ENCODE measurements around the gene RTL10.
"Not testable (repeated sequence)": the region's sequence is repeated elsewhere in the genome, so short reads cannot be mapped to it uniquely, and the experiment has no call there.

RTL10 gene

DNA sequence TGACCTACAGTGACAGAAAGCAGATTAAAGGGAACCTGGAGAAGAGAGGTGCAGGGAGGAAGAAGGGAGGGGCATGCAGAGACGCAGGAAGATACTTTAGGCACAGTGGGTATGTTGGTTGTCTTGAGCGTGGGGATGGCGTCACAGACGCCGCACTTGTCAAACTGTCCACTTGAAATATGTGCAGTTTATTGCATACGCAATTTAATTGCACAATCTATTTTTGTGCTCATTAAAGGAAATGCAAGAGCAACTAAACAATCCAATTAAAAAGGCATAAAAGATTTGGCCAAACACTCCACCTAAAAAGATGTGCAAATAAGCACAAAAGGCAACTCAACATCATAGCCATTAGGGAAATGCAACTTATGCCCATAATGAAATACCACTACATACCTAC is 16.8 kb downstream of the RTL10 start:
- no peak for DNase-seq
- Mint-ChIP-seq H3K4me3 (no peak overlapping the region), H3K27me3 (no peaks in the 10 kb centered on the region), H3K27ac (no peak overlapping the region), H3K4me1 (ENCODE audit: low read depth) (peaks cover 18% of the 10 kb centered on the region), H3K9me3 (no peaks in the 10 kb centered on the region), H3K36me3 (ENCODE audit: low read depth) (peaks cover 9% of the 10 kb centered on the region)

DNA sequence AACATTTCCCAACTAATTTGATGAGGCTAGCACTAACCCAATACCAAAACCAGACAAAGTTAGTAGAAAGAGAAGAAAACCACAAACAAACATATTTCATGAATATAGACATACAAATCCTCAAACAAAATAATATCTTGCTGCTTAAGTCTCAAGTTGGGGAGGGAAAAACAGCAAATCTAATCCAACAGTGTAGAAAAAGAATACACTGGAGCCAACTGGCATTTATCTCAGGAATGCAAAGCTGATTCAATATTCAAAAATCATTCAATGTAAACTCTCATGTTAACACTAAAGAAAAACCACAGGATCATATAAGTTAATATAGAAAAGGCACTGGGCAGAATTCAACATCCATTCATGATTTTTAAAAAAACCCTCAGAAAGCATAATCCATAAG is 18.2 kb downstream of the RTL10 start:
- no peak overlapping the region for H3K27ac Mint-ChIP-seq

DNA sequence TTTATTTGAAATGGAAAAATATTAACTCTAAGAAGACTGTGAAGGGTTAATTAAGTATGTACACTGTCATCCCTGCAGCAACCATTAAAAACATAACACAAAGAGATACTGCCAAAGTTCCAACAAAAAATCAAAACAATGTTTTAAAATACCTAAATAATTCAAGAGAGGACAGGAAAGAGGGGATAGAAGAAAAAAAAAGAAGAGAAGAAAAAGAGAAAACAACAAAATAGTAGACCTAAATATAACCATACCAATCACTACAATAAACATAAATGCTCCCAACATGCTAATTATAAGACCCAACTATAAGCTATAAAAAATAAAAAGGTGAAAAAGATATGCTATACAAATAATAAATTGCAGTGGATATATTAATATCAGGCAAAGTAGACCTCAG is 20.1 kb downstream of the RTL10 start:
- Mint-ChIP-seq H3K27ac (no peak overlapping the region), H3K27me3 (no peaks in the 10 kb centered on the region), H3K9me3 (no peaks in the 10 kb centered on the region), H3K36me3 (ENCODE audit: low read depth) (peaks cover 5% of the 10 kb centered on the region), H3K4me3 (no peak overlapping the region), H3K4me1 (ENCODE audit: low read depth) (peaks cover 23% of the 10 kb centered on the region)
- no peak for DNase-seq

More for the DNA sequence above, 18.2 kb downstream of the RTL10 start:
- no peaks in the 10 kb centered on the region for H3K9me3 Mint-ChIP-seq
- H3K4me3 Mint-ChIP-seq: no peak overlapping the region
- H3K36me3 Mint-ChIP-seq (ENCODE audit: low read depth): peaks cover 9% of the 10 kb centered on the region
- no peak for DNase-seq
- H3K4me1 Mint-ChIP-seq (ENCODE audit: low read depth): peaks cover 23% of the 10 kb centered on the region
- no peaks in the 10 kb centered on the region for H3K27me3 Mint-ChIP-seq

DNA sequence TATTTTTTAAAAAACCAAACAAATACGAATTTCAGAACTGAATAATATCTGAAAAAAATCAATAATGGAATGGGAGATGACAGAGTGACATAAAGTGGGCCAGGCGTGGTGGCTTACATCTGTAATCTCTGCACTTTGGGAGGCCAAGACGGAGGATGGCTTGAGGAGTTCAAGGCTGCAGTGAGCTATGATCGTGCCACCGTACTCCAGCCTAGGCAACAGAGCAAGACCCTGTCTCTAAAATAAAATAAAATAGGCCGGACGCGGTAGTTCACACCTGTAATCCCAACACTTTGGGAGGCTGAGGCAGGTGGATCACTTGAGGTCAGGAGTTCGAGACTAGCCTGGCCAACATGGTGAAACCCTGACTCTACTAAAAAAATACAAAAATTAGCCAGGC is 21.3 kb downstream of the RTL10 start:
- not testable (repeated sequence) for DNase-seq

DNA sequence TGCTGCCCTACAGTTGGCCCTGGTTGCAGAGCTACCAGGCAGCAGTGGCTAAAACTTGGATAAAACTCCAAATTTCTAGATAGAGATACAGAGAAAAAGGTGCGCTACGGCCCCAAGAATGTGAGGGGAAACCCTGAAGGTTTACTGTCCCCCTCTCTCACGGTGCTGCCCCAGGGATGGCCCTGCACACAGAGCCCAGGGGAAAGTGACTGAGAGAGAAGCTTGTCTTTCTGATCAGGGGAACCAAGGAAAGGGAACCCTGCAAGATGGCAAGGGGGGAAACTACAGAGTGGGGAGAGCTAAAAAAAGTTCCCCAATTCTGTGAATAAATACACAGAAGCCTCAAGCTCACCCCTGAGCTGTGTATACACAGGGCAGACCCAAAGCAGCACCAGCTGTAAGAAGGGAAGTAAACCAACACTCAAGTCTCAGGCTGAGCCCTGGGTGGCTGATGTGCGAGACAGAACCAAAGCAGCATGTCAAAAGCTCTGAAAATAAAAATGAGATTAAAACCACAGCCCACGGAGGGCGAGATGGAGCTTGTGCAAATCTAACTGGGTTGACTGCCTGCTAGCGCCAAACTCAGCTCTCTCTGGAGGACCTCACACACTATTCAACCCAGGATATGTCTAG is 22.1 kb downstream of the RTL10 start:
- no peak overlapping the region for H3K4me3 Mint-ChIP-seq
- no peak for DNase-seq
- no peaks in the 10 kb centered on the region for H3K27me3 Mint-ChIP-seq
- H3K27ac Mint-ChIP-seq: no peak overlapping the region
- H3K36me3 Mint-ChIP-seq (ENCODE audit: low read depth): peaks cover 1% of the 10 kb centered on the region
- peaks cover 19% of the 10 kb centered on the region for H3K4me1 Mint-ChIP-seq (ENCODE audit: low read depth)
- no peaks in the 10 kb centered on the region for H3K9me3 Mint-ChIP-seq

More for the DNA sequence above, 21.3 kb downstream of the RTL10 start:
- not testable (repeated sequence) for H3K36me3 Mint-ChIP-seq (ENCODE audit: low read depth); H3K27me3 Mint-ChIP-seq; H3K9me3 Mint-ChIP-seq; H3K4me3 Mint-ChIP-seq; H3K27ac Mint-ChIP-seq
- H3K4me1 Mint-ChIP-seq (ENCODE audit: low read depth): peaks cover 23% of the 10 kb centered on the region

DNA sequence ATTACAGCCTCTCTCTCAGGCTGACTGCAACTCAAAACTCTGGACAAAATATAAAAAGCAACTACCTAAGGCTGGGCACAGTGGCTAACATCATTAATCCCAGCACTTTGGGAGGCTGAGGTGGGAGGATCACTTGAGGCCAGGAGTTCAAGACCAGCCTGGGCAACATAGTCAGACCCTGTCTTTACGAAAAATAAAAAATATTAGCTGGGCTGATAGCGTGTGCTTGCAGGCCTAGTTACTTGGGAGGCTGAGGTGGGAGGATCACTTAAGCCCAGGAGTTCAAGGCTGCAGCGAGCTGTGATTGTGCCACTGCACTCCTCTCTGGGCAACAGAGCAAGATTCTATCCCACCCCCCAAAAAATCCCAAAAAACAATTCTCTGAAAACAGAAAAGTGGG is 22.7 kb downstream of the RTL10 start:
- H3K36me3 Mint-ChIP-seq (ENCODE audit: low read depth); H3K27me3 Mint-ChIP-seq; H3K27ac Mint-ChIP-seq; H3K4me3 Mint-ChIP-seq; DNase-seq; H3K9me3 Mint-ChIP-seq: not testable (repeated sequence)
- peaks cover 19% of the 10 kb centered on the region for H3K4me1 Mint-ChIP-seq (ENCODE audit: low read depth)

DNA sequence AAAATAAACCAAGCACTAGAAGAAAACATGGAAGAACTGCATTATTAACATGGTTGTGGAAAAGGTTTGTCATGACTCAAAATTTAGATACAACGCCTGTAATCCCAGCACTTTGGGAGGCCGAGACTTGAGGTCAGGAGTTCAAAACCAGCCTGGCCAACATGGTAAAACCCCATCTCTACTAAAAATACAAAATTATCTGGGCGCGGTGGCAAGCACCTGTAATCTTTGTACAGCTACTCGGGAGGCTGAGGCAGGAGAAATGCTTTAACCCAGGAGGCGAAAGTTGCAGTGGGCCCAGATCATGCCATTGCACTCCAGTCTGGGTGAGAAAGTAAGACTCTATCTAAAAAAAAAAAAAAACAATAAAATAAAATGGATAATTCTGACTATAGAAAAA is 23.7 kb downstream of the RTL10 start:
- Mint-ChIP-seq H3K9me3 (no peaks in the 10 kb centered on the region), H3K4me1 (ENCODE audit: low read depth) (peaks cover 15% of the 10 kb centered on the region), H3K27me3 (no peaks in the 10 kb centered on the region), H3K27ac (no peak overlapping the region), H3K36me3 (ENCODE audit: low read depth) (peaks cover 1% of the 10 kb centered on the region), H3K4me3 (no peak overlapping the region)
- DNase-seq: no peak

DNA sequence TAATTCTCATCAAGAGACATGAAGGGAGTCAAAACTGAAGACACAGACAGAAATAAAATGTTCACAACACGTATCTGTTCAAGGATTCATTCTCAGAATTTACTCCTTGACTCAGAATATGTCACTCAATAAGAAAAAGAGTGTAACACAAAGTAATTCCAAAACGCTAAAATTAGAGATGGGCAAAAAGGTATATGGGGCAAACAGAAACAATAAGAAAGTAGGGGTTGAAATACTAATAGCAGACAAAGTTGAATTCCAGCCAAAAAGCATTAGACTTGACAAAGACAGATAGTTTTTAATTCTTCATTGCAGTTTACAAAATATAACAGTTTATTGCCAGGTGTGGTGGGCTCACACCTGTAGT is 26.7 kb downstream of the RTL10 start:
- H3K27ac Mint-ChIP-seq: no peak overlapping the region
- no peaks in the 10 kb centered on the region for H3K27me3 Mint-ChIP-seq
- DNase-seq: no peak
- H3K4me3 Mint-ChIP-seq: no peak overlapping the region
- no peaks in the 10 kb centered on the region for H3K9me3 Mint-ChIP-seq
- H3K36me3 Mint-ChIP-seq (ENCODE audit: low read depth): no peaks in the 10 kb centered on the region
- H3K4me1 Mint-ChIP-seq (ENCODE audit: low read depth): peaks cover 7% of the 10 kb centered on the region

DNA sequence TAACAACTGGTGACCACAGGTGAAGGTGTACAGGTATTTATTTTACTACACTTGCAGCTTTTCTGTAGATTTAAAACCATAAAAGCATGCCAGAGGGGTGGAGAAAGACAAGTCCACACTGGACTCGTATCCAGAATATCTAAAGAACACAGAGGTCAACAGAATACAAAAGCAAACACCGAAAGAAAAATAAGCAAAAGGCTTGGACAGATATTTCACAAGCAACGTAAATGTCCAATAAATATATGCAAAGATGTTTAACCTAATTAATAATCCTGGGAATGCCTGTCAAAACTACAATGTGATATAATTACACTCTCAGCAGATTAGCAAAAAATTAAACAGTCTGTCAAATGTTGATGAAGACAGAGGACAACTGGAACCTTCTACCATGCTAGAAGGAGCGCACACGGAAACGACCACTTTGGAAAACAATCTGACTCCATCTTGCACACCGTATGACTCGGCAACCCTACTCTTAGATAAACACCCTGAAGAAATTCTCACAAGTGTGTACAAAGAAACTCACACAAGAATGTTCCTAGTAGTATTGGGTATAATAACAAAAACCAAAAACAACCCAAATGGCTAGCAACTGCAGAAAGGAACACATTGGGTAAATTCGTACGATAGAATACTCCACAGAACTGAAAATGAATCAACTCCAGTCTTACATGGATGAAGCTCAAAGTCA is 27.2 kb downstream of the RTL10 start:
- no peaks in the 10 kb centered on the region for H3K36me3 Mint-ChIP-seq (ENCODE audit: low read depth)
- no peak for DNase-seq
- H3K4me1 Mint-ChIP-seq (ENCODE audit: low read depth): peaks cover 4% of the 10 kb centered on the region
- H3K4me3 Mint-ChIP-seq: no peak overlapping the region
- H3K27me3 Mint-ChIP-seq: no peaks in the 10 kb centered on the region
- H3K27ac Mint-ChIP-seq: peak overlapping the region; percentile 18
- no peaks in the 10 kb centered on the region for H3K9me3 Mint-ChIP-seq

DNA sequence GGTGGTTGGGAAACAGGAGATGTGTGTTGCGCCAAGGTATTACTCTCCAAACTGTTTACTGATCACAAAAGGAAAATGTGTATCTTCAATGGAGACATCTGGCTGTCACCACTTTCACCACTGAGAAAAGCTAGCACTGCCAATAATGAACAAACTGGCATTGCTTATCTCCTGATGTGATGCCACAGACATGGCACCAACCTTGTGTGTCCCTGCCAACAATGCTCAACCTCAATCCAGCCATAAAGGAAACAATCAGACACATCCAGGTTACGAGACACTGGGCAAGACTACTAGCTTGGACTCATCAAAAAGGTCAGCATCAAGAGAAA is 28.1 kb downstream of the RTL10 start:
- Mint-ChIP-seq H3K9me3 (no peaks in the 10 kb centered on the region), H3K4me3 (no peak overlapping the region), H3K27me3 (no peaks in the 10 kb centered on the region), H3K27ac (no peak overlapping the region), H3K36me3 (ENCODE audit: low read depth) (no peaks in the 10 kb centered on the region), H3K4me1 (ENCODE audit: low read depth) (peaks cover 2% of the 10 kb centered on the region)
- no peak for DNase-seq

DNA sequence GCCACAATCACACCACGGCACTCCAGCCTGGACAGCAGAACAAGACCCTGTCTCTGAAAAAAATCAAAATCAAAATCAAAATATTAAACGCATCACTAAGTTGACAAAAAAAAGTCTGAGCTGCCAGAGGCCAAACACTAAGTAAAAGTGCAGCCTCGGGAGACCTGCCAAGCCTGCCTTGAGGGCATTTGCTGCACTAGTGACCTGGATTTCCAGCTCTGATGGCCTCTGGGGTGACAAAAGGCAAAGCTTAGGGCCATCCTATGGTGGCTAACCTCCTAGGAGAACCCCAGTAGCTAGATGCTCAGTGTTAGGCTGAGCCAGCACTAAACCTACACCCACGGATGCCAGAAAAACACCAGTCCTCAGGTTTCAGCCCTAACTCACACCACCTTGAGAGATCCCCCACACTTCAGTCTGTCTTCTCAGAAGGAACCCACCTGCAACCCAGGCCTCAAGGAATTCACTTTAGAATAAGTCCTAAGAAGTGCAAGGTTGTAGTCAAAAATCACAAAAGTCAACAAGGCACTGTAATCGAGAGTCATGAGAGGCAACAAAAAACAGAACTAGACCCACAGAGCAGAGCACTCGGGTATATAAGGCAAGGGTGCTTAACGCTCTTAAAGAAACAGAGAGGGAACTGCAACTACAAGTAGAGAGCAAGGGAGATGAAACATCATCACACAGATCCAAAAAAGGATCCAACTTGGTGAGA is 28.6 kb downstream of the RTL10 start:
- no peaks in the 10 kb centered on the region for H3K9me3 Mint-ChIP-seq
- H3K4me3 Mint-ChIP-seq: no peak overlapping the region
- no peak overlapping the region for H3K27ac Mint-ChIP-seq
- H3K27me3 Mint-ChIP-seq: no peaks in the 10 kb centered on the region
- H3K4me1 Mint-ChIP-seq (ENCODE audit: low read depth): peaks cover 2% of the 10 kb centered on the region
- H3K36me3 Mint-ChIP-seq (ENCODE audit: low read depth): no peaks in the 10 kb centered on the region
- no peak for DNase-seq

DNA sequence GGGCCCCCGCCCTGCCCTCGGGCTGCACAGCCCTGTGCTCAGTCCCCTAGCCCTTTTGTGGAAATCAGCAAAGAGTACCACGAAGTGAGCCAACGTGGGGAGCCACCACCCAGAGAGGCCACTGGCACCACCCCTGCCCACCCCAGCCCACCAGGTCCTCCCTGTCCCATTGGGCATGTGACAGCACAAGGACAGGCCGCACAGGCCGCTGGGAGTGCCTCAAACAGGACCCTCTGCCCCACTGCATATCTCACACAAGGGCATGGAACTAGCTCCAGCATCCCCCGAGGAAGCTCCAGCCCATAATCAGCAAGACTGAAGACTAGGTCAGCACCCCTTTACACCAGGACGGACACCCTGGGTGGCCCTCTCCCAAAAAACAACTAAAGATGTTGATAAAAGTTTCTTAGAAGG is 29.7 kb downstream of the RTL10 start:
- Mint-ChIP-seq H3K36me3 (ENCODE audit: low read depth) (peaks cover 2% of the 10 kb centered on the region), H3K27ac (no peak overlapping the region), H3K4me3 (no peak overlapping the region), H3K27me3 (no peaks in the 10 kb centered on the region), H3K9me3 (no peaks in the 10 kb centered on the region), H3K4me1 (ENCODE audit: low read depth) (peaks cover 2% of the 10 kb centered on the region)
- peak; percentile 11 for DNase-seq

DNA sequence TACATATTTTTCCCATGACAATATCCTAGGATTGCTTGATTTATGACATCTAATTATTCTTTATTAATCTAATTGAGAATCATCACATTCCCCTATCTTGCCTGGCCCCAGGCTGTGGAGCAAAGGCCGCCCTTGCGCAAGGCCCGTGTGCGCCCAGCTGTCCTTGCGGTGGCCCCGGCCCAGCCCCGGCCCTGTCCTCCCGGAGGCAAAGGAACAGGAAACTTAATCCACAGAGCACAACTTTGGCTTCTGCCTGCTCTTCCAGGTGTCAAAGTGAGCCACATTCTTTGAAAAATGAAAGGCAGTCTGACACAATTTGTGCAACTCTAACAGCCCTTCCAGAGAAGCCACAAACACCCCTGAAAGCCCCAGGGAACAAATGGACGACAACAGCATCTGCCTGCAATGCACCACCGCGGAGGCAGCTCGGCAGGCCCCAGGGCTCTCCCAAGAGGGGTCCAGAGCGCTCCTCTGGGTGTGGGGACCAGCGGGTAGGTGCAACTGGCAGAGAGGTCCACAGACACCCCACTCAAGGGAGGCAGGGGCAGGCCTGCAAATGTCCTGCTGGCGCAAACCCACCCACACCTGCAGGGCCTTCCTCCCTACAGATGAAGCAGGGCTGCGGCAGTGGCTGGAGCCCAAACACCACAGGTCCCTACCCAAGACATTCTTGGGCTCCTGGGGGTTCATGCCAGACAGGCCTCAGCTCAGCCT is 30.3 kb downstream of the RTL10 start:
- Mint-ChIP-seq H3K27ac (no peak overlapping the region), H3K36me3 (ENCODE audit: low read depth) (peaks cover 3% of the 10 kb centered on the region), H3K27me3 (no peaks in the 10 kb centered on the region), H3K9me3 (no peaks in the 10 kb centered on the region), H3K4me1 (ENCODE audit: low read depth) (peaks cover 2% of the 10 kb centered on the region), H3K4me3 (no peak overlapping the region)
- peak; percentile 25 for DNase-seq

DNA sequence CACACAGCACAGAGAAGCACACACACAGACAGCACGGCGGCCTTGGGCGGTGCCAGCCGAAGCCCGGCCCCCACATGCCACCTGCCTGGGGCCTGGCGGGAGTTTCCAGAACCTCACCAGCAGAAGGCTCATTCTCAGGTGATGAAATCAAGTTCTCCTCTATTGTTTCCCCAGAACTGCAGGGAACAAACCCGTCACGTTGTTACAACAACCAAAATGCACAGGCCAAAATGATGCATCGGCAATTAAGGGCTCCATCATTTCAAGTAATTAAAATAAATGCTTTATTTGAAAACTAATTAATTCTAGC is 30.8 kb downstream of the RTL10 start:
- no peaks in the 10 kb centered on the region for H3K27me3 Mint-ChIP-seq
- no peak for DNase-seq
- peaks cover 2% of the 10 kb centered on the region for H3K4me1 Mint-ChIP-seq (ENCODE audit: low read depth)
- H3K9me3 Mint-ChIP-seq: no peaks in the 10 kb centered on the region
- no peak overlapping the region for H3K4me3 Mint-ChIP-seq
- H3K27ac Mint-ChIP-seq: no peak overlapping the region
- H3K36me3 Mint-ChIP-seq (ENCODE audit: low read depth): peaks cover 3% of the 10 kb centered on the region

Measured in activated T-cell treated with anti-CD3 and anti-CD28 coated beads, Interleukin-2, amount 50 U/mL, for 24 hours (primary cell).